Natural killer cell (primary cell): ENCODE measurements around the gene STK33. TPM values are rescaled to one million over a fixed set of nuclear protein-coding genes. Genes with fewer than 3 reads are reported as not detected.

Experiments used
- ATAC-seq, 3 donors: fragments of 150-1000 bp in 2 of 3; fragments of 200-7000 bp in 1 of 3; cut with Tn5 transposase; 1 replicate in 1 of 3; 2 replicates in 2 of 3; pipeline ENCODE4 v1.10.0; 2021; ENCODE audit warnings: mild to moderate bottlenecking in 2 of 3, moderate library complexity in 2 of 3
- DNase-seq, 2 donors: peaks; one replicate each; pipeline versions ENCODE4 v3.0.0 to v3.0.0-alpha.2; 2013 to 2021; ENCODE audit warnings: mixed read lengths in 1 of 2
- H3K27ac ChIP-seq: one replicate; pipeline ENCODE4 v1.5.1; 2013; ENCODE audit warnings: mild to moderate bottlenecking, low read length
- H3K27me3 ChIP-seq: one replicate; pipeline ENCODE4 v1.6.1; 2013; ENCODE audit warnings: low read length; ENCODE audit not compliant: control insufficient read depth, insufficient read depth
- H3K36me3 ChIP-seq: one replicate; pipeline ENCODE4 v1.6.1; 2013; ENCODE audit warnings: low read length; ENCODE audit not compliant: control insufficient read depth, insufficient read depth
- H3K4me1 ChIP-seq: one replicate; pipeline ENCODE4 v1.6.1; 2013; ENCODE audit warnings: low read length; ENCODE audit not compliant: control insufficient read depth, insufficient read depth
- H3K4me3 ChIP-seq: one replicate; pipeline ENCODE4 v1.5.1; 2013; ENCODE audit warnings: low read length
- H3K9me3 ChIP-seq: one replicate; pipeline ENCODE4 v1.6.1; 2013; ENCODE audit warnings: low read length; ENCODE audit not compliant: control insufficient read depth, insufficient read depth
- H3K27ac Mint-ChIP-seq, 2 donors: one replicate each; pipeline ENCODE4 v1.8.0; 2022; ENCODE audit warnings: mild to moderate bottlenecking in 2 of 2, mixed read lengths in 2 of 2, moderate library complexity in 1 of 2
- H3K27me3 Mint-ChIP-seq, 2 donors: one replicate each; pipeline ENCODE4 v1.8.0; 2022; ENCODE audit warnings: low read depth in 2 of 2, mixed read lengths in 2 of 2
- H3K36me3 Mint-ChIP-seq: one replicate; pipeline ENCODE4 v1.8.0; 2022; ENCODE audit warnings: mixed read lengths
- H3K4me1 Mint-ChIP-seq, 2 donors: one replicate each; pipeline ENCODE4 v1.8.0; 2022; ENCODE audit warnings: mixed read lengths in 2 of 2
- H3K4me3 Mint-ChIP-seq: one replicate; pipeline ENCODE4 v1.8.0; 2022; ENCODE audit warnings: mild to moderate bottlenecking, moderate library complexity, mixed read lengths
- H3K9me3 Mint-ChIP-seq, 2 donors: one replicate each; pipeline ENCODE4 v1.8.0; 2022; ENCODE audit warnings: mixed read lengths in 2 of 2
- CTCF ChIP-seq: fragments of 200-600 bp; IDR thresholded peaks from one replicate; pipeline ENCODE4 v1.8.0; 2022; ENCODE audit warnings: antibody characterized with exemption
- WGBS: methylation state at CpG from one replicate; pipeline ENCODE4 v1.1.7; 2013; ENCODE audit warnings: missing lambda C conversion rate; ENCODE audit not compliant: insufficient coverage; 5-methylcytosine and 5-hydroxymethylcytosine counted together
- intact Hi-C: fragments of 100-400 bp; cut with micrococcal nuclease; formaldehyde crosslinking; loops from one replicate; pipeline ENCODE4 v1.14.2; 2022
- total RNA-seq, 4 donors: library from RNA; stranded (reverse); fragments of 120-200 nt in 1 of 4; gene quantifications; one replicate each; pipeline versions ENCODE4 v1.2.3 to v1.2.4, GENCODE V29; 2013 to 2022

The STK33 gene
- total RNA-seq, 3 donors from 2014 or later (not counting 1 experiment from before 2014, with no cell fraction given), result 0.24 TPM; not detected in 2

- ATAC-seq (no peak), DNase-seq (no peak)
- Histone ChIP-seq H3K9me3 (no peaks in the 10 kb centered on the region), H3K27me3 (no peaks in the 10 kb centered on the region), H3K4me1 (no peaks in the 10 kb centered on the region), H3K4me3 (no peak overlapping the region), H3K36me3 (no peaks in the 10 kb centered on the region), H3K27ac (no peak overlapping the region)
- H3K27me3 Mint-ChIP-seq, result peaks cover 0 to 3% of the 10 kb centered on the region in 2 donors
- WGBS, result 91% methylated on average over 12 of the region's 12 CpGs
- H3K36me3 Mint-ChIP-seq, result no peaks in the 10 kb centered on the region
- H3K4me3 Mint-ChIP-seq, result no peak overlapping the region
- H3K27ac Mint-ChIP-seq, result no peak overlapping the region
- intact Hi-C loops, result no loop called here
- TF ChIP-seq CTCF, result no peak
- H3K4me1 Mint-ChIP-seq, result no peaks in the 10 kb centered on the region
- no peaks in the 10 kb centered on the region for H3K9me3 Mint-ChIP-seq
Observed at GRCh38 chr11:8386134-8386864, 207.7 kb downstream of the STK33 start.

GRCh38 chr11:8384199-8384821, 209.7 kb downstream of the STK33 start:
- DNase-seq, result no peak
- H3K4me3 ChIP-seq, result no peak overlapping the region
- Mint-ChIP-seq H3K4me1 (no peaks in the 10 kb centered on the region), H3K27ac (no peak overlapping the region), H3K36me3 (no peaks in the 10 kb centered on the region), H3K4me3 (no peak overlapping the region), H3K27me3 (no peaks in the 10 kb centered on the region), H3K9me3 (no peaks in the 10 kb centered on the region)
- H3K36me3 ChIP-seq, result no peaks in the 10 kb centered on the region
- no peaks in the 10 kb centered on the region for H3K9me3 ChIP-seq
- intact Hi-C loops, result no loop called here
- no peak for TF ChIP-seq CTCF
- no peak for ATAC-seq
- H3K27me3 ChIP-seq, result no peaks in the 10 kb centered on the region
- H3K27ac ChIP-seq, result no peak overlapping the region
- WGBS, result 87% methylated on average over 19 of the region's 19 CpGs
- H3K4me1 ChIP-seq, result no peaks in the 10 kb centered on the region

GRCh38 chr11:8383627-8384026, 210.4 kb downstream of the STK33 start:
- H3K4me1 ChIP-seq, result no peaks in the 10 kb centered on the region
- Mint-ChIP-seq H3K27ac (no peak overlapping the region), H3K36me3 (no peaks in the 10 kb centered on the region), H3K27me3 (no peaks in the 10 kb centered on the region), H3K9me3 (no peaks in the 10 kb centered on the region), H3K4me3 (no peak overlapping the region), H3K4me1 (no peaks in the 10 kb centered on the region)
- ATAC-seq, result no peak
- H3K9me3 ChIP-seq, result no peaks in the 10 kb centered on the region
- DNase-seq, result no peak
- no peak overlapping the region for H3K4me3 ChIP-seq
- H3K36me3 ChIP-seq, result no peaks in the 10 kb centered on the region
- H3K27me3 ChIP-seq, result no peaks in the 10 kb centered on the region
- 96% methylated on average over 3 of the region's 3 CpGs for WGBS
- intact Hi-C loops, result no loop called here
- no peak overlapping the region for H3K27ac ChIP-seq
- no peak for TF ChIP-seq CTCF
